ENCODE measurements around the gene AHI1. TPM values are rescaled to one million over a fixed set of nuclear protein-coding genes. Genes with fewer than 3 reads are reported as not detected.

Gene AHI1
- total RNA-seq, 6 experiments from 2014 or later = 14.6 to 19.1 (median 17.0) TPM

GRCh38 chr6:135505648-135506047 lies 8.1 kb upstream of the AHI1 start:
- Mint-ChIP-seq H3K9me3 (no peaks in the 10 kb centered on the region), H3K27me3 (ENCODE audit: insufficient read depth) (no peaks in the 10 kb centered on the region), H3K27ac (no peak overlapping the region), H3K36me3 (ENCODE audit: low read depth) (no peaks in the 10 kb centered on the region), H3K4me3 (no peak overlapping the region), H3K4me1 (ENCODE audit: low read depth) (peaks cover 29% of the 10 kb centered on the region)
- DNase-seq = no peak
- TF ChIP-seq CTCF (IDR thresholded peaks at IDR 0.05) = no peak

GRCh38 chr6:135505222-135505621 lies 7.7 kb upstream of the AHI1 start:
- Mint-ChIP-seq H3K9me3 (no peaks in the 10 kb centered on the region), H3K36me3 (ENCODE audit: low read depth) (no peaks in the 10 kb centered on the region), H3K27ac (no peak overlapping the region), H3K4me1 (ENCODE audit: low read depth) (peaks cover 29% of the 10 kb centered on the region), H3K4me3 (no peak overlapping the region), H3K27me3 (ENCODE audit: insufficient read depth) (no peaks in the 10 kb centered on the region)
- TF ChIP-seq CTCF (IDR thresholded peaks at IDR 0.05) = no peak
- DNase-seq = no peak

GRCh38 chr6:135504734-135505133 lies 7.2 kb upstream of the AHI1 start:
- Mint-ChIP-seq H3K27me3 (ENCODE audit: insufficient read depth) (no peaks in the 10 kb centered on the region), H3K9me3 (no peaks in the 10 kb centered on the region), H3K27ac (no peak overlapping the region), H3K4me1 (ENCODE audit: low read depth) (peaks cover 29% of the 10 kb centered on the region), H3K4me3 (no peak overlapping the region), H3K36me3 (ENCODE audit: low read depth) (no peaks in the 10 kb centered on the region)
- TF ChIP-seq CTCF (IDR thresholded peaks at IDR 0.05) = no peak
- no peak for DNase-seq

- Mint-ChIP-seq H3K36me3 (ENCODE audit: low read depth) (no peaks in the 10 kb centered on the region), H3K4me1 (ENCODE audit: low read depth) (peaks cover 29% of the 10 kb centered on the region), H3K4me3 (no peak overlapping the region), H3K27ac (no peak overlapping the region), H3K27me3 (ENCODE audit: insufficient read depth) (no peaks in the 10 kb centered on the region), H3K9me3 (no peaks in the 10 kb centered on the region)
- TF ChIP-seq CTCF (IDR thresholded peaks at IDR 0.05) = no peak
- DNase-seq = no peak
Measured at GRCh38 chr6:135503703-135504475, 6.3 kb upstream of the AHI1 start.

GRCh38 chr6:135499441-135500340 lies 2.2 kb upstream of the AHI1 start:
- H3K27ac Mint-ChIP-seq = no peak overlapping the region
- H3K4me3 Mint-ChIP-seq = no peak overlapping the region
- no peak for DNase-seq
- peaks cover 25% of the 10 kb centered on the region for H3K4me1 Mint-ChIP-seq (ENCODE audit: low read depth)
- no peaks in the 10 kb centered on the region for H3K27me3 Mint-ChIP-seq (ENCODE audit: insufficient read depth)
- no peaks in the 10 kb centered on the region for H3K9me3 Mint-ChIP-seq
- TF ChIP-seq CTCF (IDR thresholded peaks at IDR 0.05) = no peak
- H3K36me3 Mint-ChIP-seq (ENCODE audit: low read depth) = peaks cover 8% of the 10 kb centered on the region
